Activated CD4-positive, alpha-beta T cell treated with anti-CD3 and anti-CD28 coated beads, Interleukin-2, amount 50 U/mL, for 16 hours (primary cell): ENCODE results near the gene SAC3D1.
A peak's percentile ranks its signal among the peaks of the same experiment; 100 is the strongest.

ENCODE experiments used
- DNase-seq: peaks from one replicate; pipeline ENCODE4 v3.0.0-alpha.2; 2020

SAC3D1 gene

DNA sequence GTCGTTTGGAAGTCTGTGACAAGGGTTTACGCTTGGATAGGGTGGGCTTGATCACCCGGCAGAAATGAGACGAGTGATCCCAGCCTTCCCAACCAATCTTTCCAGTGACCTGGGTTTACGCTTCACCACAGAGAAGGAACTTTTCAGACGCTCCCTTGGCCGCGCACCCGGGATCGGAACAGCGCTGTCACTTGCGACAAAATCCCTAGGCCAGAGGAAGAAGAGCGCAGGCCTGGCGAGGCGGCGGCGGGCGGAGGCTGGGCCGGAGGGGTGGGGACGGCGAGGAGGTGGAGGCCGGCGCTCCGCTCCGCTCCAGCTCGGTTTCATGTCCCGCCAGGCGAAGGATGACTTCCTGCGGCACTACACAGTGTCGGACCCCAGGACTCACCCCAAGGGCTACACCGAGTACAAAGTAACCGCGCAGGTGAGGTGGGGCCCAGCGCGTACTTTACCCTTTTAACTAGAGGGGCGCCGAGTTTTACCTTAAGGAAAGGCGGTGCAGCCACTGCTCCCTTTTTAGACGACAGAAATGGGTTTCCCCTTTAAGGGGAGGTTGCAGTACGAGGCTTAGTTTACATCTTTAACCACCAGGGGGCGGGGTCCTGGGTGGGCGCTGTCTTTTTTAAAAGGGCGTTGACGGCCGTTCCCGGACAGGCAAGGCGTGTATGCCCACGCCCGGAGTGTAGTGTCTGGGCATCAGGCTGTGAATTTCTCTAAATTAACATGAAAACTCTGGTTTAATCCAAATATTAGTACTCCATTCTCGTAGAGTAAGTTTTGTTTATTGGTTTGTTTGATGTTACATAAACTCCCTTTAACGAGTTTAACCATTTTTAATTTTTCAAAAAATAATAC, 13.6 kb upstream of the SAC3D1 start, which contains the start of gene SNX15:
SNX15 (plus strand) TSS at position 227 of the 855 bp plus-strand sequence; CDS start at position 326, 99 bp downstream.
- DNase-seq, result peak; percentile 97

- DNase-seq, result no peak
These were observed 8.8 kb upstream of the SAC3D1 start for GRCh38 chr11:65032216-65032615.

DNA sequence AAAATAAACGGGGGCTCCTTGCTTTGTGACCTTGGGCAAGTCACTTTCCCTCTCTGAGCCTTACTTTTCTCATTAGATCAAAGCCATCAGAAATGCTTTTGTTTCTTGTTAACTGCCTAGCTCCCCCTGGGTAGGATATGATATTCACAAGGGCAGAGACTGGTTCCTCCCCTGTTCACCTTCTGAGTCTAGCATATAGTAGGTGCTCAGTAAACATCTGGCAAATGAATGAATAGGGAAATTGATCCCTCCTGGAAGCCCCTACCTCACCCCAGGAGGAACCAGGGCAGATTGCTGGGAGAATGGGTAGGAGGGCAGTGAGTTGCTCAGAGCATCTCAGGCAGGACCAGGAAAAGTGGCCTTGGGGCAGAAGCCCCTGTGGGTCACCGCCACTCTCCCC, 6.6 kb upstream of the SAC3D1 start:
- DNase-seq, result no peak

DNA sequence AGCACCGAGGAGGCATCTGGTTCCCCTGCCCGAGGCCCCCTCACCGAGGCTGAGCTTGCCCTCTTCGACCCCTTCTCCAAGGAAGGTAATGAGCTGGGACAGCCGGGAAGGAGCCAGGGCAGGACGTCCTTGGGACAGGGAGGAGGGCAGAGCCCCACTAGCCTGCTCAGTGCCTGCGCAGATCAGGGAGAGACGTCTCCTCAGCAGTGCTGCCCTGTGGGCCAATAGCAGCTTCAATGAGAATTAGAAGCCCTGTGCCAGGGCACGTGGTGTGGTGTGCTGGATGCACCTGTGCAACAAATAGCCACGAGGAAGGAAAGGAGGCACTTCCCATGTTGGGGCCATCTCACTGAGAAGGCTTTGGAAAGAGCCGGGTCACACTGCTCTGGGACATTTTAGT, 5.4 kb upstream of the SAC3D1 start:
- no peak for DNase-seq

- no peak for DNase-seq
These were observed 4.1 kb upstream of the SAC3D1 start for GRCh38 chr11:65036931-65037330.

- no peak for DNase-seq
These were observed 527 bp upstream of the SAC3D1 start for GRCh38 chr11:65040520-65040846.

DNA sequence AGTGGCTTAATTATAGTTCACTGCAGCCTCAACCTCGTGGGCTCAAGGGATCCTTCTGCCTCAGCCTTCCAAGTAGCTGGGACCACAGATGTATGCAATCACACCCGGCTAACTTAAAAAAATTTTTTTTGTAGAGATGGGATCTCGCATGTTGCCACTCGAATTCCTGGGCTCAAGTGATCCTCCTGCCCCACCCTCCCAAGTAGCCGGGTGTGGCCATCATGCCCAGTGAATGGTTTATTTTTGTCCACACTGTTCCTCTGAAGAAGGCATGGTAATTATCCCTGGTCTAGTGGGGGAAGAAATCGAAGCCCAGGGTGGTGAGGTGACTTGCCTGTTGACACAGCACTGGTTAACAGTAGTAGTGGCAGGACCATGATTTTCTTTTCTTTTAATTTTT, 1.9 kb downstream of the SAC3D1 start:
- DNase-seq, result no peak

DNA sequence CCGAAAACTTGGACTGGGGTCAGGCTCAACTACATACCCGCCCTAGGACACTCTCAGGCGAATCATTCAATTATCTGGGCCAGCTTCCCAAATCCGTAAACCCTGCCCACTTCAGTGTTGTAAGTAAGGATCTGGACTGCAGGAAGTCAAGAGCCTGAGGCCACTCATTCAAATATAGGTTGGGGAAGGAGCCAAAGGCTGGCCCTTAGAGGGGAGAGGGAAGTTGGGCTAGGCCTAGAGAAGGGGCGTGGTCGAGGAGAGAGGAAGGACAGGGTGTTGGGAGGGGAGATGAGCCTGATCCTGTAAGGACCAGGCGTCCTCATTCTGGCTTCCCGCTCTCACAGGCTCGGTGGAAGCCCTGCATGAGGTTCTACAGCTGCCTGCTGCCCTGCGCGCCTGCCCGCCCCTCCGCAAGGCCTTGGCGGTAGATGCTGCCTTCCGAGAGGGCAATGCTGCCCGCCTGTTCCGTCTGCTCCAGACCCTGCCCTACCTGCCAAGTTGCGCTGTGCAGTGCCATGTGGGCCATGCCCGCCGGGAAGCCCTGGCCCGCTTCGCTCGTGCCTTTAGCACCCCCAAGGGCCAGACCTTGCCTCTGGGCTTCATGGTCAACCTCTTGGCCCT, 3.0 kb downstream of the SAC3D1 start:
- DNase-seq, result no peak

GRCh38 chr11:65045061-65045460, 4.1 kb downstream of the SAC3D1 start:
- no peak for DNase-seq

DNA sequence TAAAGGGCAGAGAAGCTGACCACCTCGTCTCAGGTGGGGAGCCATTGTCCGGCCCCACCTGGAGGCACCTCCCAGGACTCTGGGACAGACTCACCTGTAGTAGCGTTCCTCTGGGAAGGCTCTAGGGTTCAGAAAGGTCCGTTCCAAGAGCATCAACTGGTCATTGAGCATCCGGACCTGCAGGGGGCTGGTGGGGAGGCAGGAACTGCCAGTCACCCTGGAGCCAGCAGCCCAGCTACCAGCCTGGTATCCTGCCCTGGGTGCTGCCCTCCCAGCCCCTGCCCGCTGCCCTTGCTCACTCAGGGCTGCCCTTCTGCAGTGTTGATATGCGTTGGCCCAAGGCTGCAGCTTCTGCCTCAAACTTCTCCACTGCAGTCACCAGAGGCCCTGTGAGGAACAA, 4.7 kb downstream of the SAC3D1 start:
- no peak for DNase-seq

DNA sequence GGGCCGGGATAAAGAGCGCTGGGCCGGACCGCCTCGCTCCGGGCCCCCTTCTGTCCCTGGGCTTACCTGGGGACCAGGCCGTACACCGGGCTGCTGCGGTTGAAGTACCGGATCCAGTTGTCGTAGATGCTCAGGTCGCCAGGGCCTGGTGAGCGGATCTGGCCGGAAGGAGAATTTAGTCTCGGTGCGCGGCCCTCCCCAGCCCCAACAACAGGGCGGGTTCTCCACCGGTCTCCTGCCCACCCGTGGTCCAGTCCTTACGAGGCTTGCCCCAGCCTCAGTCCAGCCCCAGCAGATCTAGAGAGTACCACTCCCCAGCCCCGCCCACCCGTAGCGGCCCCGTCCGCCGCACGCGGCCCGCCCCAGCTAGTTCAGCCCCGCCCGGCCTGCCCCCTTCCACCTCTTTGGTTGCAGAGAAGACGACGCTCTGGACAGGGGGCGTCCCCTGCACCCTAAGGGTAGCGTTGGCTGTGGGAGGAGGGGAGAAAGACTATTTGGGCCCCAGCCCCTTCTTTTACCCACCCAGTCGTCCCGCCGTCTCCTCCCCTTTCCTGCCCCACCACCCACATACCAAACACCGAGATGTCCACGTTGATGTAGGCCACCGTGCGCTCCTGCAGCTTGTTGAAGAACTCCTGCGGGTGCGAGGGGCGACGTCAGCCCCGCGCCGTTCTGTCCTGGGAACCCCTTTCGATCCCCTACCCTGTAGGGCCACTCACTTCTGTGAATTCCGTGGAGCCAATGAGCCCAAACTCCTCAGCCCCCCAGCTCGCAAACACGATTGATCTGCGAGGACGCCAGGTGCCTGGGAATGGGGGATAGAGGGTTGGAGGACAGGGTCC, 6.8 kb downstream of the SAC3D1 start:
- no peak for DNase-seq

GRCh38 chr11:65051398-65051858, 10.4 kb downstream of the SAC3D1 start:
- peak; percentile 24 for DNase-seq

- DNase-seq, result no peak
These were observed 13.0 kb downstream of the SAC3D1 start for GRCh38 chr11:65053827-65054508.

DNA sequence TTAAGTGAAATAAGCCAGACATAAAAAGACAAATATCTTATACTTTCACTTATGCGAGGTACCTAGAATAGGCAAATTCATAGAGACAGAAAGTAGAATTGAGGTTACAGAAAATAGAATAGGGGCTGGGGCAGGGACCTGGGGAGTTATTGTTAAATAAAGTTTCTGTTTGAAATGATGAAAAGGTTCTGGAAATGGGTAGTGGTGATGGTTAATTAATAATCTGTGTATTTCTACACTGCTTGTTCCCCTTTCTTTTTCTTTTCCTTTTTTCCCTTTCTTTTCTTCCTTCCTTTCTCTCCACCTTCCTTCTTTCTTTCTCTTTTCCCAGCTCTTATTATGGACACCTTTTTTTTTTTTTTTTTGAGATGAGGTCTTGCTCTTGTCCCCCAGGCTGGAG, 14.5 kb downstream of the SAC3D1 start:
- DNase-seq, result no peak

GRCh38 chr11:65056999-65057398, 16.0 kb downstream of the SAC3D1 start:
- no peak for DNase-seq

DNA sequence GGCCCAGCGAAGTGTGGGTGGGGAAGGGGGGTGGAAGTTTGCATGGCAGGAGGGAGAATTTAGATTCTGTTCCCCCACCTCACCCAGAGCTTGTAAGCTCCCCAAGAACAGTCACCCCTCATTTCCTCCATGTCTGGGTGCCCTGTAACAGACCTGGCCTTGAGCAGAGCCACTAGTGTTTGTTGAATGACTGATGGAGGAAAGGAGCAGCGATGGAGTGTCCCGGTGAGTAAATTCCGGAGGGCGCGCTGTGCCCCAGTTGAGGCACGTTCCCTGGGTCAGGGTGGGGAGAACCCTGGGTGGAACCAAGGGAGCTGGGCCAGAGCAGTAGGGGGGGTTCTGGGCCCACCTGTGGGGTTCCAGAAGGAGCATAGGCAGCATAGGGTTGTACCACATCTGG, 16.5 kb downstream of the SAC3D1 start:
- no peak for DNase-seq

DNA sequence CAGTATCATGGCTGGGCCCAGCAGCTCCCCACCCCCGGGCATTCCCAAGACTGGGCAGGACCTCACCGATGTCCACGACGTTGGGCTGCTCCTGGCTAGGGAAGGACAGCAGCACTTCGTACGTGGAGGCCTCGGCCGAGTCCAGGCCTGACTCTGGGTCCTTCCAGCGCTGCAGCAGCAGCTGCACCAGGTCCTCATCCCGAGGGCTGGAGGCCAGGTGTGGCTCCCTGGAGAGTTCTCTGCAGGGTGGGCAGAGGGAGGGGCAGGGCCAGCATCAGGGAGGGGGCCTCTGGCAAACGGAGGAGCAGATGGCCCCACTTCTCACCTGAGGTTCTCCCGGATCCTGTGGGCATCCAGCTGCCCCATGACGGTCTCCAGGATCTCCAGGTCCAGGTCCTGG, 17.0 kb downstream of the SAC3D1 start:
- no peak for DNase-seq

GRCh38 chr11:65058419-65059054, 17.5 kb downstream of the SAC3D1 start, which contains the start of gene NAALADL1:
TSS of gene NAALADL1 (minus strand) at chr11:65058553. CDS start at chr11:65058521, 32 bp downstream.
- no peak for DNase-seq

GRCh38 chr11:65059523-65059922, 18.5 kb downstream of the SAC3D1 start:
- DNase-seq, result no peak

DNA sequence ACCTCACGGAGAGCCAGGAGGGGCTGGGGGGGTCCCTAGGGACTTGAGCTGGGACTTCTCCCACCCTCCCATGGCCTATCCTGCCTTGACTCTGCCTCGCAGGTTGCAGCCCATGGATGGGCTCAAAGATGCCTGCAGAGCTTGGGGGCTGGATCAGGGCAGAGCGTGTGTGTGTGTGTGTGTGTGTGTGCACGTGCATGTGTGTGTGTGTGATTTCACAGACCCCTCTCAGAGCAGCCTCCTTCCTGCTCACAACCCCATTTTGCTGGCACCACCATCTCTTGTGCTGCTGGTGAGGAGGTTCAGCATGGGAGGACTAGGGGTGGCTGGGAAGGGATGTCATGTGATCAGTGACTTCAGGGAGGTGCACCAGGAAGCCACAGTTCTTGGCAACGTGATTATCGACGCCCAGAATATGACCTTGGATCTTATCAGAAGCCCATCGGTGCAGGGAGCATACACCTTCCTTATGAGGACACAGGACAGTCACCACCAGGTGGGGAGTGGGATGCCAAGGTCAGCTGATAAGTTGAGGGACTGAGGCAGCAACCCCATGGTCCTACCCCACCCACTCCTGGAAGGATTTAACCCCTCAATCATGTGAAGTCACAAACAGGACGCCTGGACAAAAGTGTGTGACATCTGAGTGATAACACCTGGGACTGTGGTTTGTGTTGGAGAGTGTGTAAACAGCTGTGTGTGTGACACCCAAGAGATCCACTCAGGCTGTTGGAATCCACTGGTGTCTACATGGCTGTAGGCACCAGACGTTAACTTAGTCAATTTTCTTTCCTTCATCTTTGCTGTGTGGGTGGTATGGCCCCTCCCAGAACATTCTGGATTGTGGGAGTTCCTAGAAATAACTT, 19.2 kb downstream of the SAC3D1 start:
- no peak for DNase-seq

- no peak for DNase-seq
These were observed 20.0 kb downstream of the SAC3D1 start for GRCh38 chr11:65060913-65061408.
